Measurements from ENCODE around the gene TRIM66.

GRCh38 chr11:8581300-8581699 lies 101.2 kb downstream of the TRIM66 start:
- TF ChIP-seq CTCF (IDR thresholded peaks at IDR 0.05; ENCODE audit: low read depth, low read length) (no peak), POLR2A (IDR thresholded peaks at IDR 0.05; ENCODE audit: extremely low read depth, insufficient read length) (no peak)

All from NB4 (cell line).